ENCODE results near the gene TRIP12. TPM values are rescaled to one million over a fixed set of nuclear protein-coding genes. Genes with fewer than 3 reads are reported as not detected.

TRIP12 gene
- total and polyA plus RNA-seq, 2 of the 13 experiments (the other 11 are each of a cell fraction or from before 2014, with no cell fraction given): 72.1 to 153 TPM

DNA sequence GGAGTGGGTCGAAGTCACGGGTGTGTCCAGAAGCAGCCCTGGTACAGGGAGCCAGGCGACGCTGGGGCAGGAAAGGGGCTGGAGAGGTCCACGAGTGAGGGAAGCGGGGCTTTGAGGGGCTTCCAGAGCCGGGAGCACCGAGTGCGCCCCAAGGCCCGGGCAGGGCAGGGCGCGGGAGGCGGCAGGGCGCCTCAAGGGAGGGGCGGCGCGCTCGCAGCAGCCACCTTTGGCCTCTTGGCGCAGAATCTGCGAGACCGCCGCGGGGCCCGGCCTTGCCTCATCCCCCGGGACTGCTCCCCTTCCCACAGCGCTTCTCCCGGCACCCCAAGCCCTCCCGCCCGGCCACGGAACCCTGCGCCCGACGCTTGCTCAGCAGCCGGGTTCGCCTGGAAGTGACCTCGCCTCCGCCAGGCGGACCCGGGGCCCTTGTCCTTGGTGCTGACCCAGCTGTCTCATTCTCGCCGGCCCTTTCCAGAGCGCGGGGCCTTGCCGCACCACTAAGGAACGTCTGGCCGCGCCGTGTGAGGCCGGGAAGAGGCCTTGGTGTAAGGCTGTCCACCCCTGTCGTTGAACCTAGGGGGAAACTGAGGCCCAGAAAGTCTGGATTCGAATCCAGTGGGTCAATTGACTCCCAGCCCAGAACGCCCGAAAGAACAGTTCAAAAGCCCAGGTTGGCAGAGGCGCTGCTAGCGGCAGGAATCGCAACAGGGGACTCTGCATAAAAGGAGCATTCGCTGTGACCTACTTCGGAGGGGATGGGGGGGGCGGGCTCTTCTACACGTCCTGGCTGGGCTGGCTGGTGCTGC is 206.9 kb downstream of the TRIP12 start (continued):
- 0 out of 2 replicates have a peak, but pooled peaks have one; percentile 47 for TF ChIP-seq TGIF2 (CRISPR knock-in tag; IDR thresholded peaks at IDR 0.05)
- TF ChIP-seq ZNF839 (CRISPR knock-in tag; IDR thresholded peaks at IDR 0.05; ENCODE audit: borderline replicate concordance): no peak
- TF ChIP-seq, protein P1, sequence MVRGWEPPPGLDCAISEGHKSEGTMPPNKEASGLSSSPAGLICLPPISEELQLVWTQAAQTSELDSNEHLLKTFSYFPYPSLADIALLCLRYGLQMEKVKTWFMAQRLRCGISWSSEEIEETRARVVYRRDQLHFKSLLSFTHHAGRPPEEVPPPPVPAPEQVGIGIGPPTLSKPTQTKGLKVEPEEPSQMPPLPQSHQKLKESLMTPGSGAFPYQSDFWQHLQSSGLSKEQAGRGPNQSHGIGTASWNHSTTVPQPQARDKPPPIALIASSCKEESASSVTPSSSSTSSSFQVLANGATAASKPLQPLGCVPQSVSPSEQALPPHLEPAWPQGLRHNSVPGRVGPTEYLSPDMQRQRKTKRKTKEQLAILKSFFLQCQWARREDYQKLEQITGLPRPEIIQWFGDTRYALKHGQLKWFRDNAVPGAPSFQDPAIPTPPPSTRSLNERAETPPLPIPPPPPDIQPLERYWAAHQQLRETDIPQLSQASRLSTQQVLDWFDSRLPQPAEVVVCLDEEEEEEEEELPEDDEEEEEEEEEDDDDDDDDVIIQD (CRISPR knock-in tag; IDR thresholded peaks at IDR 0.05; ENCODE audit: low read depth): no peak
- no peak for TF ChIP-seq NFYB (CRISPR knock-in tag; IDR thresholded peaks at IDR 0.05)
- TF ChIP-seq, protein P2, sequence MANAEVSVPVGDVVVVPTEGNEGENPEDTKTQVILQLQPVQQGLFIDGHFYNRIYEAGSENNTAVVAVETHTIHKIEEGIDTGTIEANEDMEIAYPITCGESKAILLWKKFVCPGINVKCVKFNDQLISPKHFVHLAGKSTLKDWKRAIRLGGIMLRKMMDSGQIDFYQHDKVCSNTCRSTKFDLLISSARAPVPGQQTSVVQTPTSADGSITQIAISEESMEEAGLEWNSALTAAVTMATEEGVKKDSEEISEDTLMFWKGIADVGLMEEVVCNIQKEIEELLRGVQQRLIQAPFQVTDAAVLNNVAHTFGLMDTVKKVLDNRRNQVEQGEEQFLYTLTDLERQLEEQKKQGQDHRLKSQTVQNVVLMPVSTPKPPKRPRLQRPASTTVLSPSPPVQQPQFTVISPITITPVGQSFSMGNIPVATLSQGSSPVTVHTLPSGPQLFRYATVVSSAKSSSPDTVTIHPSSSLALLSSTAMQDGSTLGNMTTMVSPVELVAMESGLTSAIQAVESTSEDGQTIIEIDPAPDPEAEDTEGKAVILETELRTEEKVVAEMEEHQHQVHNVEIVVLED (CRISPR knock-in tag; IDR thresholded peaks at IDR 0.05; ENCODE audit: borderline replicate concordance): no peak
- peak; percentile 67; the same call in 1 of the 2 replicates for TF ChIP-seq ZNF772 (CRISPR knock-in tag; IDR thresholded peaks at IDR 0.05)
- TF ChIP-seq ZNF205 (CRISPR knock-in tag; IDR thresholded peaks at IDR 0.05): no peak
- TF ChIP-seq KLF11 (CRISPR knock-in tag; IDR thresholded peaks at IDR 0.05): peak; percentile 80; the same call in 1 of the 2 replicates
- TF ChIP-seq GTF2F1 (IDR thresholded peaks at IDR 0.05; ENCODE audit: low read length): no peak
- no peak for TF ChIP-seq PHF5A (CRISPR knock-in tag; IDR thresholded peaks at IDR 0.05; ENCODE audit: low read depth, unreplicated experiment)
- TF ChIP-seq RAD21 (CRISPR knock-in tag; IDR thresholded peaks at IDR 0.05): 0 out of 2 replicates have a peak, but pooled peaks have one; percentile 14
- TF ChIP-seq, protein P3, sequence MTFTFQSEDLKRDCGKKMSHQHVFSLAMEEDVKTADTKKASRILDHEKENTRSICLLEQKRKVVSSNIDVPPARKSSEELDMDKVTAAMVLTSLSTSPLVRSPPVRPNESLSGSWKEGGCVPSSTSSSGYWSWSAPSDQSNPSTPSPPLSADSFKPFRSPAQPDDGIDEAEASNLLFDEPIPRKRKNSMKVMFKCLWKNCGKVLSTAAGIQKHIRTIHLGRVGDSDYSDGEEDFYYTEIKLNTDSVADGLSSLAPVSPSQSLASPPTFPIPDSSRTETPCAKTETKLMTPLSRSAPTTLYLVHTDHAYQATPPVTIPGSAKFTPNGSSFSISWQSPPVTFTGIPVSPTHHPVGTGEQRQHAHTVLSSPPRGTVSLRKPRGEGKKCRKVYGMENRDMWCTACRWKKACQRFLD (CRISPR knock-in tag; IDR thresholded peaks at IDR 0.05; ENCODE audit: borderline replicate concordance): no peak
- no peak for TF ChIP-seq ZNF724P (CRISPR knock-in tag; IDR thresholded peaks at IDR 0.05; ENCODE audit: borderline replicate concordance)
- TF ChIP-seq PCBP1 (IDR thresholded peaks at IDR 0.05; ENCODE audit: borderline replicate concordance, low read depth, low read length): no peak
- peak; percentile 44; the same call in 1 of the 2 replicates for TF ChIP-seq SPEN (CRISPR knock-in tag; IDR thresholded peaks at IDR 0.05; ENCODE audit: low read depth)
- TF ChIP-seq, protein P4, sequence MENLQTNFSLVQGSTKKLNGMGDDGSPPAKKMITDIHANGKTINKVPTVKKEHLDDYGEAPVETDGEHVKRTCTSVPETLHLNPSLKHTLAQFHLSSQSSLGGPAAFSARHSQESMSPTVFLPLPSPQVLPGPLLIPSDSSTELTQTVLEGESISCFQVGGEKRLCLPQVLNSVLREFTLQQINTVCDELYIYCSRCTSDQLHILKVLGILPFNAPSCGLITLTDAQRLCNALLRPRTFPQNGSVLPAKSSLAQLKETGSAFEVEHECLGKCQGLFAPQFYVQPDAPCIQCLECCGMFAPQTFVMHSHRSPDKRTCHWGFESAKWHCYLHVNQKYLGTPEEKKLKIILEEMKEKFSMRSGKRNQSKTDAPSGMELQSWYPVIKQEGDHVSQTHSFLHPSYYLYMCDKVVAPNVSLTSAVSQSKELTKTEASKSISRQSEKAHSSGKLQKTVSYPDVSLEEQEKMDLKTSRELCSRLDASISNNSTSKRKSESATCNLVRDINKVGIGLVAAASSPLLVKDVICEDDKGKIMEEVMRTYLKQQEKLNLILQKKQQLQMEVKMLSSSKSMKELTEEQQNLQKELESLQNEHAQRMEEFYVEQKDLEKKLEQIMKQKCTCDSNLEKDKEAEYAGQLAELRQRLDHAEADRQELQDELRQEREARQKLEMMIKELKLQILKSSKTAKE (CRISPR knock-in tag; IDR thresholded peaks at IDR 0.05; ENCODE audit: borderline replicate concordance): peak; percentile 15; the same call in 1 of the 2 replicates
- no peak for TF ChIP-seq ZMYM3 (CRISPR knock-in tag; IDR thresholded peaks at IDR 0.05)
- TF ChIP-seq, protein P5, sequence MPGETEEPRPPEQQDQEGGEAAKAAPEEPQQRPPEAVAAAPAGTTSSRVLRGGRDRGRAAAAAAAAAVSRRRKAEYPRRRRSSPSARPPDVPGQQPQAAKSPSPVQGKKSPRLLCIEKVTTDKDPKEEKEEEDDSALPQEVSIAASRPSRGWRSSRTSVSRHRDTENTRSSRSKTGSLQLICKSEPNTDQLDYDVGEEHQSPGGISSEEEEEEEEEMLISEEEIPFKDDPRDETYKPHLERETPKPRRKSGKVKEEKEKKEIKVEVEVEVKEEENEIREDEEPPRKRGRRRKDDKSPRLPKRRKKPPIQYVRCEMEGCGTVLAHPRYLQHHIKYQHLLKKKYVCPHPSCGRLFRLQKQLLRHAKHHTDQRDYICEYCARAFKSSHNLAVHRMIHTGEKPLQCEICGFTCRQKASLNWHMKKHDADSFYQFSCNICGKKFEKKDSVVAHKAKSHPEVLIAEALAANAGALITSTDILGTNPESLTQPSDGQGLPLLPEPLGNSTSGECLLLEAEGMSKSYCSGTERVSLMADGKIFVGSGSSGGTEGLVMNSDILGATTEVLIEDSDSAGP (CRISPR knock-in tag; IDR thresholded peaks at IDR 0.05; ENCODE audit: borderline replicate concordance): no peak
- no peak for TF ChIP-seq KAT2B (IDR thresholded peaks at IDR 0.05; ENCODE audit: borderline replicate concordance, low read depth, low read length)
- TF ChIP-seq FOXK2 (IDR thresholded peaks at IDR 0.05): no peak
- TF ChIP-seq HNRNPK (IDR thresholded peaks at IDR 0.05; ENCODE audit: low read depth, low read length, poor library complexity, severe bottlenecking): peak; percentile 29
- TF ChIP-seq CHD4 (IDR thresholded peaks at IDR 0.05; ENCODE audit: borderline replicate concordance, low read length): no peak
